Fibroblast of lung (primary cell): ENCODE measurements around the gene VSIR. TPM values are rescaled to one million over a fixed set of nuclear protein-coding genes. Genes with fewer than 3 reads are reported as not detected.

ENCODE experiments used
- DNase-seq, 2 donors: peaks; one replicate each; pipeline versions ENCODE4 v3.0.0 to v3.0.0-alpha.2; 2010; ENCODE audit warnings: low read depth in 2 of 2
- H2AFZ ChIP-seq: 2 replicates; pipeline ENCODE4 v1.5.1; 2012; ENCODE audit warnings: low read length, control low read depth, inconsistent platforms
- H3K27ac ChIP-seq: 2 replicates; pipeline ENCODE4 v1.5.1; 2011; ENCODE audit warnings: low read length, control low read depth; ENCODE audit not compliant: insufficient read depth
- H3K27me3 ChIP-seq: 2 replicates; pipeline ENCODE4 v1.5.1; 2011; ENCODE audit warnings: mild to moderate bottlenecking, low read length; ENCODE audit not compliant: control insufficient read depth, insufficient read depth
- H3K36me3 ChIP-seq: 2 replicates; pipeline ENCODE4 v1.5.1; 2011; ENCODE audit warnings: low read length; ENCODE audit not compliant: control insufficient read depth, insufficient read depth
- H3K4me1 ChIP-seq: 2 replicates; pipeline ENCODE4 v1.5.1; 2011; ENCODE audit warnings: low read length; ENCODE audit not compliant: control insufficient read depth, insufficient read depth; ENCODE audit errors: extremely low read depth
- H3K4me2 ChIP-seq: 2 replicates; pipeline ENCODE4 v1.5.1; 2011; ENCODE audit warnings: low read length, control low read depth; ENCODE audit not compliant: insufficient read depth; ENCODE audit errors: extremely low read depth
- H3K4me3 ChIP-seq, 4 experiments: fragments of 200-600 bp in 1 of 4; sonication (generic) in 1 of 4; replicated peaks in 1 of 4; 2 replicates each; pipeline ENCODE4 v1.5.1; 2011 to 2016; ENCODE audit warnings: low read length in 4 of 4, low read depth in 3 of 4, mild to moderate bottlenecking in 3 of 4, control low read depth in 2 of 4, inconsistent platforms in 1 of 4, mixed read lengths in 1 of 4; ENCODE audit not compliant: insufficient read depth in 1 of 4; ENCODE audit errors: control extremely low read depth in 1 of 4
- H3K79me2 ChIP-seq: 2 replicates; pipeline ENCODE4 v1.5.1; 2012; ENCODE audit warnings: mild to moderate bottlenecking, low read length, inconsistent platforms; ENCODE audit not compliant: control insufficient read depth, insufficient read depth
- H3K9ac ChIP-seq: 2 replicates; pipeline ENCODE4 v1.5.1; 2011; ENCODE audit warnings: mild to moderate bottlenecking, low read length, control low read depth; ENCODE audit not compliant: insufficient read depth
- H3K9me3 ChIP-seq: 2 replicates; pipeline ENCODE4 v1.5.1; 2012; ENCODE audit warnings: low read depth, low read length; ENCODE audit not compliant: control insufficient read depth, insufficient read depth
- H4K20me1 ChIP-seq: 2 replicates; pipeline ENCODE4 v1.5.1; 2011; ENCODE audit warnings: low read length; ENCODE audit not compliant: control insufficient read depth, insufficient read depth; ENCODE audit errors: extremely low read depth
- EZH2 ChIP-seq: IDR thresholded peaks from 2 replicates; pipeline ENCODE4 v1.5.1; 2012; ENCODE audit warnings: low read length, control low read depth, mild to moderate bottlenecking; ENCODE audit errors: missing control alignments
- polyA plus RNA-seq, 2 donors: library from polyadenylated mRNA; depleted of rRNA in 1 of 2; stranded (reverse) in 1 of 2; unstranded in 1 of 2; fragments of >200 nt; gene quantifications; 2 replicates each; pipeline ENCODE4 v1.2.1, GENCODE V29; 2011 to 2012; ENCODE audit warnings: missing spikeins in 1 of 2
- total RNA-seq: library from RNA; depleted of rRNA; stranded (reverse); fragments of >200 nt; gene quantifications from 2 replicates; pipeline ENCODE4 v1.2.1, GENCODE V29; 2014
- TF ChIP-seq, protein P1 (sequence below), 2 donors: IDR thresholded peaks in 1 of 2; conservative IDR thresholded peaks in 1 of 2; 1 replicate in 1 of 2; 2 replicates in 1 of 2; pipeline ENCODE4 v1.5.1; 2011 to 2012; ENCODE audit warnings: low read length in 2 of 2, control low read depth in 1 of 2, inconsistent platforms in 1 of 2, low read depth in 1 of 2, mild to moderate bottlenecking in 1 of 2

The VSIR gene
- total and polyA plus RNA-seq, 2 donors (not counting 1 experiment from before 2014, with no cell fraction given): 39.9 to 44.1 TPM

GRCh38 chr10:71796749-71797405 is 23.6 kb upstream of the VSIR start:
- Histone ChIP-seq H3K27ac (no peak overlapping the region), H3K27me3 (peaks cover 3% of the 10 kb centered on the region), H3K4me1 (no peaks in the 10 kb centered on the region), H3K4me2 (no peak overlapping the region), H3K9ac (no peak overlapping the region), H3K4me3 (no peak overlapping the region), H3K9me3 (no peaks in the 10 kb centered on the region), H2AFZ (no peak overlapping the region), H3K79me2 (no peaks in the 10 kb centered on the region), H4K20me1 (no peaks in the 10 kb centered on the region), H3K36me3 (no peaks in the 10 kb centered on the region)
- no peak for DNase-seq
- TF ChIP-seq, protein P1, sequence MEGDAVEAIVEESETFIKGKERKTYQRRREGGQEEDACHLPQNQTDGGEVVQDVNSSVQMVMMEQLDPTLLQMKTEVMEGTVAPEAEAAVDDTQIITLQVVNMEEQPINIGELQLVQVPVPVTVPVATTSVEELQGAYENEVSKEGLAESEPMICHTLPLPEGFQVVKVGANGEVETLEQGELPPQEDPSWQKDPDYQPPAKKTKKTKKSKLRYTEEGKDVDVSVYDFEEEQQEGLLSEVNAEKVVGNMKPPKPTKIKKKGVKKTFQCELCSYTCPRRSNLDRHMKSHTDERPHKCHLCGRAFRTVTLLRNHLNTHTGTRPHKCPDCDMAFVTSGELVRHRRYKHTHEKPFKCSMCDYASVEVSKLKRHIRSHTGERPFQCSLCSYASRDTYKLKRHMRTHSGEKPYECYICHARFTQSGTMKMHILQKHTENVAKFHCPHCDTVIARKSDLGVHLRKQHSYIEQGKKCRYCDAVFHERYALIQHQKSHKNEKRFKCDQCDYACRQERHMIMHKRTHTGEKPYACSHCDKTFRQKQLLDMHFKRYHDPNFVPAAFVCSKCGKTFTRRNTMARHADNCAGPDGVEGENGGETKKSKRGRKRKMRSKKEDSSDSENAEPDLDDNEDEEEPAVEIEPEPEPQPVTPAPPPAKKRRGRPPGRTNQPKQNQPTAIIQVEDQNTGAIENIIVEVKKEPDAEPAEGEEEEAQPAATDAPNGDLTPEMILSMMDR (conservative IDR thresholded peaks at IDR 0.05 in 1 of 2, IDR thresholded peaks at IDR 0.05 in 1 of 2; ENCODE audit: low read depth in 1 of 2, low read length in 2 of 2): no peak

GRCh38 chr10:71795248-71795647 is 21.9 kb upstream of the VSIR start:
- Histone ChIP-seq H2AFZ (no peak overlapping the region), H3K4me2 (no peak overlapping the region), H3K4me1 (no peaks in the 10 kb centered on the region), H3K79me2 (no peaks in the 10 kb centered on the region), H3K9me3 (no peaks in the 10 kb centered on the region), H4K20me1 (no peaks in the 10 kb centered on the region), H3K36me3 (no peaks in the 10 kb centered on the region), H3K9ac (no peak overlapping the region), H3K27me3 (peaks cover 3% of the 10 kb centered on the region), H3K4me3 (no peak overlapping the region), H3K27ac (no peak overlapping the region)
- DNase-seq: peak; percentile 18 to 33
- TF ChIP-seq, protein P1 (conservative IDR thresholded peaks at IDR 0.05 in 1 of 2, IDR thresholded peaks at IDR 0.05 in 1 of 2; ENCODE audit: low read depth in 1 of 2, low read length in 2 of 2): no peak
- TF ChIP-seq EZH2: no peak

- no peak for DNase-seq
- Histone ChIP-seq H3K36me3 (no peaks in the 10 kb centered on the region), H4K20me1 (no peaks in the 10 kb centered on the region), H3K9me3 (no peaks in the 10 kb centered on the region), H2AFZ (no peak overlapping the region), H3K9ac (no peak overlapping the region), H3K79me2 (no peaks in the 10 kb centered on the region), H3K27me3 (peaks cover 3% of the 10 kb centered on the region), H3K4me2 (no peak overlapping the region), H3K4me3 (no peak overlapping the region), H3K4me1 (no peaks in the 10 kb centered on the region), H3K27ac (no peak overlapping the region)
- TF ChIP-seq EZH2: no peak
- TF ChIP-seq, protein P1 (conservative IDR thresholded peaks at IDR 0.05 in 1 of 2, IDR thresholded peaks at IDR 0.05 in 1 of 2; ENCODE audit: low read depth in 1 of 2, low read length in 2 of 2): no peak
Observed at GRCh38 chr10:71790749-71791440, 17.6 kb upstream of the VSIR start.
